C4-2B (cell line): ENCODE results near the gene POLK.

Source experiments
- ZFX ChIP-seq: fragments of 450-650 bp; IDR thresholded peaks from 2 replicates; pipeline ENCODE4 v1.6.1; 2017
- TF ChIP-seq, protein P1 (sequence below): fragments of 450-650 bp; conservative IDR thresholded peaks from 2 replicates; pipeline ENCODE4 v1.5.1; 2017; ENCODE audit warnings: mild to moderate bottlenecking

DNA sequence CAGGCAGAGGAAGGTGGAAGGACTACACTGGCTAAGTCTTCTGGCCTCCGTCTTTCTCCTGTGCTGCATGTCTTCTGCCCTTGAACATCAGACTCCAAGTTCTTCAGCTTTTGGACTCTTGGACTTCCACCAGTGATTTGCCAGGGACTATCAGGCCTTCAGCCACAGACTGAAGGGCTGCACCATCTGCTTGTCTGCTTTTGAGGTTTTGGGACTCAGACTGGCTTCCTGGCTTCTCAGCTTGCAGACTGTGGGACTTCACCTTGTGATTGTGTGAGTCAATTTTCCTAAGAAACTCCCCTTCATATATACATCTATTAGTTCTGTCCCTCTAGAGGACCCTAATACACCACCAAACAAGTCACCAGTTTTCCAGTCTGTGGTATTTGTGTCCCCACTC lies 89.9 kb downstream of the POLK start:
- TF ChIP-seq, protein P1, sequence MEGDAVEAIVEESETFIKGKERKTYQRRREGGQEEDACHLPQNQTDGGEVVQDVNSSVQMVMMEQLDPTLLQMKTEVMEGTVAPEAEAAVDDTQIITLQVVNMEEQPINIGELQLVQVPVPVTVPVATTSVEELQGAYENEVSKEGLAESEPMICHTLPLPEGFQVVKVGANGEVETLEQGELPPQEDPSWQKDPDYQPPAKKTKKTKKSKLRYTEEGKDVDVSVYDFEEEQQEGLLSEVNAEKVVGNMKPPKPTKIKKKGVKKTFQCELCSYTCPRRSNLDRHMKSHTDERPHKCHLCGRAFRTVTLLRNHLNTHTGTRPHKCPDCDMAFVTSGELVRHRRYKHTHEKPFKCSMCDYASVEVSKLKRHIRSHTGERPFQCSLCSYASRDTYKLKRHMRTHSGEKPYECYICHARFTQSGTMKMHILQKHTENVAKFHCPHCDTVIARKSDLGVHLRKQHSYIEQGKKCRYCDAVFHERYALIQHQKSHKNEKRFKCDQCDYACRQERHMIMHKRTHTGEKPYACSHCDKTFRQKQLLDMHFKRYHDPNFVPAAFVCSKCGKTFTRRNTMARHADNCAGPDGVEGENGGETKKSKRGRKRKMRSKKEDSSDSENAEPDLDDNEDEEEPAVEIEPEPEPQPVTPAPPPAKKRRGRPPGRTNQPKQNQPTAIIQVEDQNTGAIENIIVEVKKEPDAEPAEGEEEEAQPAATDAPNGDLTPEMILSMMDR: no peak
- TF ChIP-seq ZFX: no peak
